HL-60 (cell line): ENCODE measurements around the gene GAGE10.

Experiments
- DNase-seq, 2 experiments: peaks; one replicate each; pipeline ENCODE4 v3.0.0-alpha.2; 2010 to 2020; ENCODE audit warnings: low read depth in 1 of 2, low spot score in 1 of 2
- H3K27ac ChIP-seq: fragments of 250-450 bp; sonication (Bioruptor Pico); replicated peaks from 2 replicates; pipeline ENCODE4 v1.5.1; 2020; ENCODE audit warnings: mild to moderate bottlenecking, moderate library complexity
- H3K27me3 ChIP-seq: fragments of 250-450 bp; sonication (Bioruptor Pico); 2 replicates; pipeline ENCODE4 v1.5.1; 2021; ENCODE audit warnings: mild to moderate bottlenecking, moderate library complexity; ENCODE audit not compliant: insufficient read depth, poor library complexity, severe bottlenecking
- H3K4me3 ChIP-seq: replicated peaks from 2 replicates; pipeline ENCODE4 v1.5.1; 2011; ENCODE audit warnings: mild to moderate bottlenecking, control low read depth, low read length; ENCODE audit not compliant: insufficient read depth
- GABPA ChIP-seq: IDR thresholded peaks from 2 replicates; pipeline ENCODE4 v1.6.1; 2012; ENCODE audit warnings: low read depth
- POLR2AphosphoS5 ChIP-seq: IDR thresholded peaks from 2 replicates; pipeline ENCODE4 v1.6.1; 2012; ENCODE audit warnings: low read depth
- SPI1 ChIP-seq: IDR thresholded peaks from 2 replicates; pipeline ENCODE4 v1.6.1; 2012; ENCODE audit warnings: low read depth, mild to moderate bottlenecking, borderline replicate concordance
- TF ChIP-seq, protein P1 (sequence below): IDR thresholded peaks from one replicate; pipeline ENCODE4 v1.5.1; 2011; ENCODE audit warnings: low read length, control low read depth, inconsistent platforms; ENCODE audit not compliant: insufficient read depth
- TF ChIP-seq, protein P2 (sequence below): IDR thresholded peaks from 2 replicates; pipeline ENCODE4 v1.6.1; 2012; ENCODE audit warnings: low read depth; ENCODE audit not compliant: insufficient replicate concordance

GAGE10 gene

DNA sequence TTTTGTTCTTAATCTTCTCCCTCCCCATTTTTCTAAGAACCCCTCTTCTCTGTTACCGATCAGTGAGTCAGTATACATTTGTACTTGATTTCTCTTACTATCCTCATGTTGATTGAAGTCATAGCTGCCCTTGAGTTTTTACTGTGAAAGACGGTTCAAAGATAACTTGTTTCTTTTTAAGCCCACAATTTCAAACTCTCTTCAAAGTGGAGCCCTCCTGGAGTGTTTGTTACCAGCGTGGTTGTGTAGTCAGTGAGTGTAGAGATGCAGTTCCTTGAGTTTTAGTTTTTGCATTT is 26.0 kb upstream of the GAGE10 start:
- H3K27me3 ChIP-seq, result no peaks in the 10 kb centered on the region

DNA sequence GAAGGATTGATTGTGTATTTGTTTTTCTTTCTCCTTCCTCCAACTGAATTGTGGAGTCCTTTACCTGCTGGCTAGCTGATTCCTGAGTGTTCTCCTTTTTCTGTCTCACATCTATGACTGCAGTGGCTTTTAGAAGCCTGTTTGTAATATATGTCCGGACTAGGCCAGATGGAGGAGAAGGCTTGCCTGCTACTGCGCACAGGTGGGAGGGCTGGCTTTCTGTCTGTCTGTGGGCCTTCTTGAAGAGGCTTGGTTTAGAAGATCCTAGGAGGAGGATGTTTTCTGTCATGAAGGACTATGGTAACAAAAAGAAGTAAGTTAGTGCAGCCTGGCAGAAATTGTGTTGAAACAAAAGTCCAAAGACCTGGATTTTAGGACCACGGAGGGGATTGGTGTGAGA is 25.4 kb upstream of the GAGE10 start:
- DNase-seq, result no peak
- Histone ChIP-seq H3K4me3 (no peak overlapping the region), H3K27ac (no peak overlapping the region), H3K27me3 (no peaks in the 10 kb centered on the region)
- TF ChIP-seq GABPA (no peak), POLR2AphosphoS5 (no peak), SPI1 (no peak)
- TF ChIP-seq, protein P1, sequence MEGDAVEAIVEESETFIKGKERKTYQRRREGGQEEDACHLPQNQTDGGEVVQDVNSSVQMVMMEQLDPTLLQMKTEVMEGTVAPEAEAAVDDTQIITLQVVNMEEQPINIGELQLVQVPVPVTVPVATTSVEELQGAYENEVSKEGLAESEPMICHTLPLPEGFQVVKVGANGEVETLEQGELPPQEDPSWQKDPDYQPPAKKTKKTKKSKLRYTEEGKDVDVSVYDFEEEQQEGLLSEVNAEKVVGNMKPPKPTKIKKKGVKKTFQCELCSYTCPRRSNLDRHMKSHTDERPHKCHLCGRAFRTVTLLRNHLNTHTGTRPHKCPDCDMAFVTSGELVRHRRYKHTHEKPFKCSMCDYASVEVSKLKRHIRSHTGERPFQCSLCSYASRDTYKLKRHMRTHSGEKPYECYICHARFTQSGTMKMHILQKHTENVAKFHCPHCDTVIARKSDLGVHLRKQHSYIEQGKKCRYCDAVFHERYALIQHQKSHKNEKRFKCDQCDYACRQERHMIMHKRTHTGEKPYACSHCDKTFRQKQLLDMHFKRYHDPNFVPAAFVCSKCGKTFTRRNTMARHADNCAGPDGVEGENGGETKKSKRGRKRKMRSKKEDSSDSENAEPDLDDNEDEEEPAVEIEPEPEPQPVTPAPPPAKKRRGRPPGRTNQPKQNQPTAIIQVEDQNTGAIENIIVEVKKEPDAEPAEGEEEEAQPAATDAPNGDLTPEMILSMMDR, result no peak
- TF ChIP-seq, protein P2, sequence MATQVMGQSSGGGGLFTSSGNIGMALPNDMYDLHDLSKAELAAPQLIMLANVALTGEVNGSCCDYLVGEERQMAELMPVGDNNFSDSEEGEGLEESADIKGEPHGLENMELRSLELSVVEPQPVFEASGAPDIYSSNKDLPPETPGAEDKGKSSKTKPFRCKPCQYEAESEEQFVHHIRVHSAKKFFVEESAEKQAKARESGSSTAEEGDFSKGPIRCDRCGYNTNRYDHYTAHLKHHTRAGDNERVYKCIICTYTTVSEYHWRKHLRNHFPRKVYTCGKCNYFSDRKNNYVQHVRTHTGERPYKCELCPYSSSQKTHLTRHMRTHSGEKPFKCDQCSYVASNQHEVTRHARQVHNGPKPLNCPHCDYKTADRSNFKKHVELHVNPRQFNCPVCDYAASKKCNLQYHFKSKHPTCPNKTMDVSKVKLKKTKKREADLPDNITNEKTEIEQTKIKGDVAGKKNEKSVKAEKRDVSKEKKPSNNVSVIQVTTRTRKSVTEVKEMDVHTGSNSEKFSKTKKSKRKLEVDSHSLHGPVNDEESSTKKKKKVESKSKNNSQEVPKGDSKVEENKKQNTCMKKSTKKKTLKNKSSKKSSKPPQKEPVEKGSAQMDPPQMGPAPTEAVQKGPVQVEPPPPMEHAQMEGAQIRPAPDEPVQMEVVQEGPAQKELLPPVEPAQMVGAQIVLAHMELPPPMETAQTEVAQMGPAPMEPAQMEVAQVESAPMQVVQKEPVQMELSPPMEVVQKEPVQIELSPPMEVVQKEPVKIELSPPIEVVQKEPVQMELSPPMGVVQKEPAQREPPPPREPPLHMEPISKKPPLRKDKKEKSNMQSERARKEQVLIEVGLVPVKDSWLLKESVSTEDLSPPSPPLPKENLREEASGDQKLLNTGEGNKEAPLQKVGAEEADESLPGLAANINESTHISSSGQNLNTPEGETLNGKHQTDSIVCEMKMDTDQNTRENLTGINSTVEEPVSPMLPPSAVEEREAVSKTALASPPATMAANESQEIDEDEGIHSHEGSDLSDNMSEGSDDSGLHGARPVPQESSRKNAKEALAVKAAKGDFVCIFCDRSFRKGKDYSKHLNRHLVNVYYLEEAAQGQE, result no peak

More for the DNA sequence above, 26.0 kb upstream of the GAGE10 start:
- H3K4me3 ChIP-seq, result no peak overlapping the region
- TF ChIP-seq SPI1 (no peak), GABPA (no peak), POLR2AphosphoS5 (no peak)
- TF ChIP-seq, protein P1, result no peak
- TF ChIP-seq, protein P2, result no peak
- no peak for DNase-seq
- H3K27ac ChIP-seq, result no peak overlapping the region

DNA sequence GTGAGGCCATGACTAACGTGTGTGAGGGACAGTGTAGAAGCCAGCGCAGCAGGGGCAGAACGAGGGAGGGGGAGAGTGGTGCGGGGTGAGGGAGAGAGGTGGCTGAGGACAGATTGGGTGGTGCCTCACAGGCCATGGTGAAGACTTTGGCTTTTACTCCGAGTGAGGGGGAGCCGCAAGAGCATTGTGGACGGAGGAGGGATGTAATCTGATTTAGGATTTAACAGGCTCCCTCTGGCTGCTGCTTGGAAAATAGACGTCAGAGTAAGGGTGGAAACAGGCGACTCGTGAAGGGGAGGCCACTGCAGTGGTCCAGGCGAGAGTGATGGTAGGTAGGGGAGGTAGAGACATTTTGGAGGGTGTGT is 20.8 kb upstream of the GAGE10 start:
- DNase-seq, result no peak
- no peak for TF ChIP-seq SPI1
- TF ChIP-seq POLR2AphosphoS5, result no peak
- TF ChIP-seq, protein P1, result no peak
- TF ChIP-seq, protein P2, result no peak
- no peak for TF ChIP-seq GABPA
- H3K4me3 ChIP-seq, result no peak overlapping the region
- H3K27ac ChIP-seq, result no peak overlapping the region
- H3K27me3 ChIP-seq, result no peaks in the 10 kb centered on the region
